ENCODE measurements around the gene CNFN. TPM values are rescaled to one million over a fixed set of nuclear protein-coding genes. Genes with fewer than 3 reads are reported as not detected.

CNFN gene
- total RNA-seq, 1 experiment from 2014 or later = 7.1 TPM

DNA sequence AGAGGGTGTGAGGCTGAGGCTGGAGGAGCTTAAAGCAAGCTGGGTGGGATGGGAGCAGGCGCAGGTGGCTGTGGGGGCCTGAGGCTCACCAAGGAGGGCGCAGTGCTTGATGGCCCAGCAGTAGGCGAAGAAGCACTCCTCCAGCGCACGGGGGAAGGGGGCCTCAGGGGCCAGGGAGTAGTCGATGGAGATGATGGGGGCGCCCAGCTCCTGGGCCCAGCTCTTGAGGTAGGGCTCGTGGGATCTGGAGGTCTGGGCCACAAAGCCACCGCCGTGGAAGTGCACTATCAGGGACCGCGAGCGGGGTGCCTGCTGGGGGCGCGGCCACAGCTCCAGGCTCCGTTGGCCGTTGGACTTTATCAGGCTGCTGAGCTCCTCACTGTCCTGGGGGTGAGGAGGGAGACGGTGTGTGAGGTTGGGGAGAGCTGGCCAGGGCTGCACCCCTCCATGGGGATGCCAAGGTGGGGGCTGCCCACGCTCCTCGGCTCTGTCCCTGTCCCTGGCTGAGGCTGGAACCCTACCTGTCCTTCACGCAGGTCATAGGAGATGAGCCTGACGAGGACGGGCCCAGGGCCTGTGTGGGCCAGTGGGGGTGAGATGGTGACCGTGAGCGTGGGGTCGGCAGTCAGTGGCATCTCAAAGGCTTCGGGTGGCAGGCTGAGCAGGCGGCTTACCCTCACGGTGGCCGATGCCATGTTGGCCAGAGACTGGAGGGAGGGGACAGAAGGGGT is 17.2 kb upstream of the CNFN start:
- Histone ChIP-seq H3K23ac (ENCODE audit: insufficient read length, low read depth, low read length) (no peak overlapping the region), H2AK5ac (ENCODE audit: insufficient read length, low read length) (no peak overlapping the region), H2BK5ac (ENCODE audit: insufficient read length, low read length) (no peak overlapping the region), H3K4me1 (ENCODE audit: insufficient read depth, low read length) (no peaks in the 10 kb centered on the region), H3K23me2 (ENCODE audit: insufficient read length, low read depth, low read length, poor library complexity, severe bottlenecking) (peaks cover 4% of the 10 kb centered on the region), H2BK20ac (ENCODE audit: low read depth, low read length, poor library complexity, severe bottlenecking) (no peak overlapping the region), H3K56ac (ENCODE audit: insufficient read length, low read depth, low read length) (no peak overlapping the region), H3K9ac (ENCODE audit: extremely low read depth, insufficient read length, low read length) (no peak overlapping the region), H3K79me1 (ENCODE audit: insufficient read depth, low read depth, low read length, poor library complexity, severe bottlenecking) (no peaks in the 10 kb centered on the region), H3K14ac (ENCODE audit: insufficient read depth, low read length) (no peak overlapping the region), H2BK15ac (ENCODE audit: low read depth, low read length) (no peak overlapping the region), H4K8ac (replicated peaks; ENCODE audit: insufficient read length, low read depth, low read length) (no peak overlapping the region), H4K20me1 (ENCODE audit: control insufficient read depth, insufficient read depth, insufficient read length) (no peaks in the 10 kb centered on the region), H3K4ac (ENCODE audit: low read depth, low read length) (no peak overlapping the region), H3K9me3 (ENCODE audit: control insufficient read depth, low read depth, low read length) (no peaks in the 10 kb centered on the region), H3K18ac (ENCODE audit: insufficient read length, low read depth, low read length) (no peak overlapping the region), H4K91ac (ENCODE audit: insufficient read length, low read depth, low read length) (no peak overlapping the region), H2BK12ac (ENCODE audit: insufficient read length, low read depth, low read length) (no peak overlapping the region), H3K4me2 (ENCODE audit: insufficient read depth, insufficient read length, low read length) (no peak overlapping the region), H3T11ph (ENCODE audit: low read length) (no peak overlapping the region), H2BK120ac (ENCODE audit: low read depth, low read length, poor library complexity, severe bottlenecking) (no peak overlapping the region), H3K27me3 (ENCODE audit: insufficient read depth, low read length) (no peaks in the 10 kb centered on the region; the same call in 1 of the 2 replicates), H3K79me2 (ENCODE audit: insufficient read depth, low read length) (no peaks in the 10 kb centered on the region), H2AFZ (ENCODE audit: low read length) (no peak overlapping the region), H4K5ac (ENCODE audit: insufficient read length, low read depth, low read length) (no peak overlapping the region), H3K27ac (ENCODE audit: insufficient read length, low read depth, low read length) (no peak overlapping the region)
- Mint-ChIP-seq H3K9me3 (no peaks in the 10 kb centered on the region; a peak in 1 of 5 replicates), H3K36me3 (ENCODE audit: insufficient read depth in 1 of 3, low read depth in 3 of 3) (peaks cover 13 to 34% (median 25%) of the 10 kb centered on the region in 3 experiments), H3K4me1 (peaks cover 15 to 19% of the 10 kb centered on the region in 2 experiments), H3K27me3 (ENCODE audit: low read depth) (peaks cover 75% of the 10 kb centered on the region), H3K4me3 (no peak overlapping the region; a peak in 1 of 5 replicates), H3K27ac (peak overlapping the region in 1 of 3 experiments; percentile 40; a peak in 1 of 7 replicates)
- WGBS (ENCODE audit: extremely low coverage, insufficient read length, low lambda C conversion rate) = no CpG with 5 or more reads among the region's 30 CpGs
- DNase-seq = no peak
- TF ChIP-seq, protein P1, sequence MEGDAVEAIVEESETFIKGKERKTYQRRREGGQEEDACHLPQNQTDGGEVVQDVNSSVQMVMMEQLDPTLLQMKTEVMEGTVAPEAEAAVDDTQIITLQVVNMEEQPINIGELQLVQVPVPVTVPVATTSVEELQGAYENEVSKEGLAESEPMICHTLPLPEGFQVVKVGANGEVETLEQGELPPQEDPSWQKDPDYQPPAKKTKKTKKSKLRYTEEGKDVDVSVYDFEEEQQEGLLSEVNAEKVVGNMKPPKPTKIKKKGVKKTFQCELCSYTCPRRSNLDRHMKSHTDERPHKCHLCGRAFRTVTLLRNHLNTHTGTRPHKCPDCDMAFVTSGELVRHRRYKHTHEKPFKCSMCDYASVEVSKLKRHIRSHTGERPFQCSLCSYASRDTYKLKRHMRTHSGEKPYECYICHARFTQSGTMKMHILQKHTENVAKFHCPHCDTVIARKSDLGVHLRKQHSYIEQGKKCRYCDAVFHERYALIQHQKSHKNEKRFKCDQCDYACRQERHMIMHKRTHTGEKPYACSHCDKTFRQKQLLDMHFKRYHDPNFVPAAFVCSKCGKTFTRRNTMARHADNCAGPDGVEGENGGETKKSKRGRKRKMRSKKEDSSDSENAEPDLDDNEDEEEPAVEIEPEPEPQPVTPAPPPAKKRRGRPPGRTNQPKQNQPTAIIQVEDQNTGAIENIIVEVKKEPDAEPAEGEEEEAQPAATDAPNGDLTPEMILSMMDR (conservative IDR thresholded peaks at IDR 0.05) = no peak

Measured in H9 (cell line).